ENCODE data around the gene CLCC1.
"Not testable (repeated sequence)": the region's sequence is repeated elsewhere in the genome, so short reads cannot be mapped to it uniquely, and the experiment has no call there.

Gene CLCC1

GRCh38 chr1:108953452-108953851 is 9.8 kb downstream of the CLCC1 start:
- no peak for TF ChIP-seq CTCF (IDR thresholded peaks at IDR 0.05; ENCODE audit: low read depth, low read length)
- no peak for DNase-seq (ENCODE audit: low read depth in 2 of 2)
- no peak overlapping the region for H3K4me3 ChIP-seq (replicated peaks in 1 of 2; ENCODE audit: low read depth in 2 of 2, low read length in 2 of 2)

- TF ChIP-seq CTCF (IDR thresholded peaks at IDR 0.05; ENCODE audit: low read depth, low read length): no peak
- DNase-seq (ENCODE audit: low read depth in 2 of 2): no peak
- no peak overlapping the region for H3K4me3 ChIP-seq (replicated peaks in 1 of 2; ENCODE audit: low read depth in 2 of 2, low read length in 2 of 2)
Observed at GRCh38 chr1:108951242-108951641, 12.0 kb downstream of the CLCC1 start.

- no peak overlapping the region for H3K4me3 ChIP-seq (replicated peaks in 1 of 2; ENCODE audit: low read depth in 2 of 2, low read length in 2 of 2)
- no peak for TF ChIP-seq CTCF (IDR thresholded peaks at IDR 0.05; ENCODE audit: low read depth, low read length)
- no peak for DNase-seq (ENCODE audit: low read depth in 2 of 2)
Observed at GRCh38 chr1:108949044-108949443, 14.2 kb downstream of the CLCC1 start.

GRCh38 chr1:108947871-108948525 is 15.3 kb downstream of the CLCC1 start:
- peak in 1 of 2 donors; percentile 25 for DNase-seq (ENCODE audit: low read depth in 2 of 2)
- no peak for TF ChIP-seq CTCF (IDR thresholded peaks at IDR 0.05; ENCODE audit: low read depth, low read length)
- H3K4me3 ChIP-seq (replicated peaks in 1 of 2; ENCODE audit: low read depth in 2 of 2, low read length in 2 of 2): no peak overlapping the region

- H3K4me3 ChIP-seq (replicated peaks in 1 of 2; ENCODE audit: low read depth in 2 of 2, low read length in 2 of 2): no peak overlapping the region
- no peak for DNase-seq (ENCODE audit: low read depth in 2 of 2)
- TF ChIP-seq CTCF (IDR thresholded peaks at IDR 0.05; ENCODE audit: low read depth, low read length): no peak
Observed at GRCh38 chr1:108936170-108936569, 27.1 kb downstream of the CLCC1 start.

- TF ChIP-seq CTCF (IDR thresholded peaks at IDR 0.05; ENCODE audit: low read depth, low read length): no peak
- H3K4me3 ChIP-seq (replicated peaks in 1 of 2; ENCODE audit: low read depth in 2 of 2, low read length in 2 of 2): no peak overlapping the region
- DNase-seq (ENCODE audit: low read depth in 2 of 2): no peak
Observed at GRCh38 chr1:108933944-108934343, 29.3 kb downstream of the CLCC1 start.

GRCh38 chr1:108927565-108927964 is 35.7 kb downstream of the CLCC1 start:
- not testable (repeated sequence) for DNase-seq (ENCODE audit: low read depth in 2 of 2); H3K4me3 ChIP-seq (replicated peaks in 1 of 2; ENCODE audit: low read depth in 2 of 2, low read length in 2 of 2)
